ENCODE results near the gene RHCE.
"Not testable (repeated sequence)": the region's sequence is repeated elsewhere in the genome, so short reads cannot be mapped to it uniquely, and the experiment has no call there.

RHCE gene

DNA sequence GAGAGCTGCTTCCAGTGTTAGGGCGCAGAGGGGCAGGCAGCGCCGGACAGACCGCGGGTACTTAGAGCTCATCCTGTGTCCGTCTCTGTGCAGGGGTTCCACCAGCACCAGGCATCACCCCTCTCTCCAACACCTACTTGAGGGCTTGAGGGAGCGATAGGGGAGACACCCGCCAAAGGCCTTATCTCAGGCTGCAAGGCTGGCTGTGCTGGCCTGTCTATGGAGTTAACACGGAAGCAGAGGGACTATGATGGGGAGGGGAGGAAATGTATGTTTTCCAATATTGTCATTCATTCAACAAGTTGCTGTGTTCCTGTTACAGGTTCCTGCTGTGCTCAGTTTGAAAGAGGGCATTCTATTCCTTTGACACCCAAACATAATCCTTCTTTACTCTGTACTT lies at the start of gene RHCE:
Gene RHCE, minus strand, starts transcription at position 111 of the 400 bp plus-strand sequence. Its CDS starts 39 bp downstream, at position 72.
- H3K4me1 ChIP-seq (ENCODE audit: insufficient read depth, insufficient read length); H3K9ac ChIP-seq (ENCODE audit: insufficient read length, low read depth); H3K27me3 ChIP-seq (ENCODE audit: insufficient read depth, insufficient read length); H3K4me3 ChIP-seq (ENCODE audit: insufficient read length, low read depth); H3K36me3 ChIP-seq (ENCODE audit: insufficient read depth, insufficient read length, low read length); DNase-seq (ENCODE audit: low read depth, low spot score); H3K9me3 ChIP-seq (ENCODE audit: insufficient read depth, low read length): not testable (repeated sequence)

DNA sequence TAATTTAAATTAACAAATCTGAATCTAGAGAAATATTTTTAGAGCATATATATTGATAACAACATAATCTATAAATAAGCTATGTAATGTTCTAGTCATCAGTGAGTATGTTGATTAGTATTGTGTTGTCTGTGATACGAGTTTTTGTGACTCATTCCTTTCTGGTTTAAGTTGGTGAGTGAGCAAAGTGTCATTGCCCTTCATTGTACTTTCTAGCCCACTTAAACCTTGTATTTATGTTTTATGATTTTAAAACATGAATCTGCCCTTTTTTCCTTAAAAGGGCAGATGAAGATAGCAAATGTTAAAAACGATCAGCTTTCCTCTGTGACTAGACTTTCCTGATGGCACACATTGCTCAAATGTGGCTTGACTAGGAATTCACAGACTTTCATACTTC lies 48.6 kb upstream of the RHCE start:
- DNase-seq (ENCODE audit: low read depth, low spot score) = no peak
- H3K9ac ChIP-seq (ENCODE audit: insufficient read length, low read depth) = no peak overlapping the region
- no peak overlapping the region for H3K4me3 ChIP-seq (ENCODE audit: insufficient read length, low read depth)
- no peaks in the 10 kb centered on the region for H3K27me3 ChIP-seq (ENCODE audit: insufficient read depth, insufficient read length)
- no peak for TF ChIP-seq SUZ12 (IDR thresholded peaks at IDR 0.05; ENCODE audit: extremely low read depth, insufficient read depth, insufficient read length)
- no peak for TF ChIP-seq YY1 (IDR thresholded peaks at IDR 0.05; ENCODE audit: insufficient read depth, insufficient read length)
- no peak for TF ChIP-seq ZNF274 (IDR thresholded peaks at IDR 0.05; ENCODE audit: low read depth, low read length)
- no peaks in the 10 kb centered on the region for H3K4me1 ChIP-seq (ENCODE audit: insufficient read depth, insufficient read length)
- H3K36me3 ChIP-seq (ENCODE audit: insufficient read depth, insufficient read length, low read length) = peaks cover 17% of the 10 kb centered on the region
- no peaks in the 10 kb centered on the region for H3K9me3 ChIP-seq (ENCODE audit: insufficient read depth, low read length)

DNA sequence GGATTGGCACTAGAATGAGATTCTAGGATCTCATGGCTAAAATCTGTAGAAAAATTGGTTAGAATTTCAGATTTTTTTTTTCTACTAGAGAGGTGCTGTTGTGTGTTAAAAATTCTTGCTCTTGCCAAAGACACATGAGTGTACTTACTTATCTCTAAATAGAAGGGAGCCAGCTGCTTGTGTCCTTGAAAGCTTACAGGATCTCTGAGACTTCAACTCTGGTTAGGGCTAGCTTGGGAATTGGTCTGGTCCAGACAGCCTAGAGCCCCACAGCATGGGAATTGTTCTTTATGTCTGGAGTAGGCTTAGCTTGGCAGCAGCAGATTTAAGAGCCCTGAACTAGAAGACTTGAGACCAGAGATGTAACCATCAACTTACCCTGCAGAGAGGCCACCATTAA lies 47.4 kb upstream of the RHCE start:
- no peak for DNase-seq (ENCODE audit: low read depth, low spot score)
- no peaks in the 10 kb centered on the region for H3K27me3 ChIP-seq (ENCODE audit: insufficient read depth, insufficient read length)
- no peak overlapping the region for H3K4me3 ChIP-seq (ENCODE audit: insufficient read length, low read depth)

DNA sequence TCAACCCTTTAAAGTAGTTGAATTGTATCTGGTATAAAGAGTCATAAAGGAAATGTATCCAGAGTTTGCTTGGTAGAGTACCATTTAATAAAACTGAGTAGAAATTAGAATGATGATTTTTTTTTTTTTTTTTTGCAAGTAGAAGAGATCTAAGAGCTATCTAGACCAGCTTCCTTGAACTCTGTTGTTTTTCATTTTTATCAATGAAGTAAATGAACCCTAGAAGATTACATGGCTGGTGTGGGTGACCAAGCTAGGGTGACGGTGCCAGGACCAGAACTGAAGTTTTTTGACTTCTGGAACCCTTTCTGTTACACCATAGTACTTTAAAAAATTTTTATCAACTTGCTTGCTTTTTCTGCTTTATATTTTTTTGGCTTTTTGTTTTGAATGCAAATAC lies 47.0 kb upstream of the RHCE start:
- Histone ChIP-seq H3K4me1 (ENCODE audit: insufficient read depth, insufficient read length) (no peaks in the 10 kb centered on the region), H3K27me3 (ENCODE audit: insufficient read depth, insufficient read length) (no peaks in the 10 kb centered on the region), H3K4me3 (ENCODE audit: insufficient read length, low read depth) (no peak overlapping the region), H3K36me3 (ENCODE audit: insufficient read depth, insufficient read length, low read length) (peaks cover 16% of the 10 kb centered on the region), H3K9ac (ENCODE audit: insufficient read length, low read depth) (no peak overlapping the region), H3K9me3 (ENCODE audit: insufficient read depth, low read length) (no peaks in the 10 kb centered on the region)
- no peak for DNase-seq (ENCODE audit: low read depth, low spot score)
- no peak for TF ChIP-seq SUZ12 (IDR thresholded peaks at IDR 0.05; ENCODE audit: extremely low read depth, insufficient read depth, insufficient read length)
- TF ChIP-seq YY1 (IDR thresholded peaks at IDR 0.05; ENCODE audit: insufficient read depth, insufficient read length) = no peak
- no peak for TF ChIP-seq ZNF274 (IDR thresholded peaks at IDR 0.05; ENCODE audit: low read depth, low read length)

More for the DNA sequence above, 47.4 kb upstream of the RHCE start:
- Histone ChIP-seq H3K9ac (ENCODE audit: insufficient read length, low read depth) (no peak overlapping the region), H3K9me3 (ENCODE audit: insufficient read depth, low read length) (no peaks in the 10 kb centered on the region), H3K4me1 (ENCODE audit: insufficient read depth, insufficient read length) (no peaks in the 10 kb centered on the region), H3K36me3 (ENCODE audit: insufficient read depth, insufficient read length, low read length) (peaks cover 17% of the 10 kb centered on the region)
- TF ChIP-seq ZNF274 (IDR thresholded peaks at IDR 0.05; ENCODE audit: low read depth, low read length) (no peak), YY1 (IDR thresholded peaks at IDR 0.05; ENCODE audit: insufficient read depth, insufficient read length) (no peak), SUZ12 (IDR thresholded peaks at IDR 0.05; ENCODE audit: extremely low read depth, insufficient read depth, insufficient read length) (no peak)

DNA sequence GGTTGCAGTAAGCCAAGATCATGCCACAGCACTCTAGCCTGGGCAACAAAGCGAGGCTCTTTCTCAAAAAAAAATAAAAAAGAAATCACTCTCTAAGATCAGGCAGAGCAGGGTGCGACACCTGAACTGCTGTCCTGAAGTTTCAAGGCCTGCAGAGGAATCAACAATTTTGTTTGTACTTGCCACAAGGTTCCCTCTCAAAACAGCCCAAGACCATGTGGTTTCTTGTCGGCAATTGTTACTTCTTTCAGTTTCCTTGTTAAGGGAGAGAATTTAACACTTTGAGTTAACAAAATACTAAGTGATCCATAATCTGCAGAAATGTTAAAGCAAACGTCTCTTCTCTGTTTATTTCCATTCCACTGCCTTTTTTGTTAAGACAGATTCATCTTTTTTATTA lies 46.6 kb upstream of the RHCE start:
- Histone ChIP-seq H3K9me3 (ENCODE audit: insufficient read depth, low read length) (no peaks in the 10 kb centered on the region), H3K4me3 (ENCODE audit: insufficient read length, low read depth) (no peak overlapping the region), H3K4me1 (ENCODE audit: insufficient read depth, insufficient read length) (no peaks in the 10 kb centered on the region), H3K27me3 (ENCODE audit: insufficient read depth, insufficient read length) (no peaks in the 10 kb centered on the region), H3K36me3 (ENCODE audit: insufficient read depth, insufficient read length, low read length) (peaks cover 15% of the 10 kb centered on the region), H3K9ac (ENCODE audit: insufficient read length, low read depth) (no peak overlapping the region)
- no peak for TF ChIP-seq YY1 (IDR thresholded peaks at IDR 0.05; ENCODE audit: insufficient read depth, insufficient read length)
- no peak for TF ChIP-seq ZNF274 (IDR thresholded peaks at IDR 0.05; ENCODE audit: low read depth, low read length)
- no peak for TF ChIP-seq SUZ12 (IDR thresholded peaks at IDR 0.05; ENCODE audit: extremely low read depth, insufficient read depth, insufficient read length)
- DNase-seq (ENCODE audit: low read depth, low spot score) = no peak

DNA sequence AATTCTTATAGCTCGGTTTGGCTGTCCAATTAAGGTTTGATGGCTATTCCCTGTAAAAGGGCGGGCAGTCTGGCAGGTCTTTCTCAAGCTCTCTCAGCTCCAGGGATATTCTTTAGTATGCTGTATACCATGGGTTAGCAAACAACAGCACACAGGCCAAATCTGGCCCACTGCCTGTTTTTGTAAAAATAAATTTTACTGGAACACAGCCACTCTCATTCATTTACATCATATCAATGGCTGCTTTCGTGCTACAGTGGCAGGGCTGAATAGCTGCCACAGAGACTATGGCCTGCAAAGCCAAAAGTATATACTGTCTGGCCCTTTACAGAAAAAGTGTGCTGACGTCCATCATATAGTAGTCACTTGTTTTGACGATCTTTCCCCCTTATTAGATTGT lies 42.1 kb upstream of the RHCE start:
- H3K36me3 ChIP-seq (ENCODE audit: insufficient read depth, insufficient read length, low read length) = peaks cover 33% of the 10 kb centered on the region
- TF ChIP-seq SUZ12 (IDR thresholded peaks at IDR 0.05; ENCODE audit: extremely low read depth, insufficient read depth, insufficient read length) (no peak), ZNF274 (IDR thresholded peaks at IDR 0.05; ENCODE audit: low read depth, low read length) (no peak), YY1 (IDR thresholded peaks at IDR 0.05; ENCODE audit: insufficient read depth, insufficient read length) (no peak)
- H3K9me3 ChIP-seq (ENCODE audit: insufficient read depth, low read length) = no peaks in the 10 kb centered on the region
- no peaks in the 10 kb centered on the region for H3K27me3 ChIP-seq (ENCODE audit: insufficient read depth, insufficient read length)
- DNase-seq (ENCODE audit: low read depth, low spot score) = no peak
- no peak overlapping the region for H3K9ac ChIP-seq (ENCODE audit: insufficient read length, low read depth)
- no peaks in the 10 kb centered on the region for H3K4me1 ChIP-seq (ENCODE audit: insufficient read depth, insufficient read length)
- no peak overlapping the region for H3K4me3 ChIP-seq (ENCODE audit: insufficient read length, low read depth)

DNA sequence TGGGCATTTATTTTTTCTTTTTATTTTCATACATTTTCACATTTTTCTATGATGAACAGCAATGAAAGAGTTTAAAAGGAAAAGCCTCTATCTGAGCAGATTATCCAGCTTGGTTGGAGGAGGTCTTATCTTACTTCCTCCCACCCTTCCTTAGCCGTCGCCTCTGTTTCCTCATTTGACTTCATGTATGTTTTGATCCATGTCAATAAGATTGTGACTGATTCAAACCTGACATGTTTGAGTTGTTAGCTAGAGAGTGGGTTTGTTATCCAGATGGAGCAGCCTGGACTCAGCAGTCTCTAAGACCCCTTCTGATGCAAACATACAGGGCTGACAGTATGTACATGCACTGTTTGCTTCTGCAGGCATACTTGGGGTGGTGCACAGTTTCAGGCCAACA lies 41.2 kb upstream of the RHCE start:
- Histone ChIP-seq H3K4me3 (ENCODE audit: insufficient read length, low read depth) (no peak overlapping the region), H3K9me3 (ENCODE audit: insufficient read depth, low read length) (no peaks in the 10 kb centered on the region), H3K9ac (ENCODE audit: insufficient read length, low read depth) (no peak overlapping the region), H3K4me1 (ENCODE audit: insufficient read depth, insufficient read length) (no peaks in the 10 kb centered on the region), H3K36me3 (ENCODE audit: insufficient read depth, insufficient read length, low read length) (peaks cover 32% of the 10 kb centered on the region), H3K27me3 (ENCODE audit: insufficient read depth, insufficient read length) (no peaks in the 10 kb centered on the region)
- no peak for DNase-seq (ENCODE audit: low read depth, low spot score)
- no peak for TF ChIP-seq ZNF274 (IDR thresholded peaks at IDR 0.05; ENCODE audit: low read depth, low read length)
- TF ChIP-seq SUZ12 (IDR thresholded peaks at IDR 0.05; ENCODE audit: extremely low read depth, insufficient read depth, insufficient read length) = no peak
- TF ChIP-seq YY1 (IDR thresholded peaks at IDR 0.05; ENCODE audit: insufficient read depth, insufficient read length) = no peak

DNA sequence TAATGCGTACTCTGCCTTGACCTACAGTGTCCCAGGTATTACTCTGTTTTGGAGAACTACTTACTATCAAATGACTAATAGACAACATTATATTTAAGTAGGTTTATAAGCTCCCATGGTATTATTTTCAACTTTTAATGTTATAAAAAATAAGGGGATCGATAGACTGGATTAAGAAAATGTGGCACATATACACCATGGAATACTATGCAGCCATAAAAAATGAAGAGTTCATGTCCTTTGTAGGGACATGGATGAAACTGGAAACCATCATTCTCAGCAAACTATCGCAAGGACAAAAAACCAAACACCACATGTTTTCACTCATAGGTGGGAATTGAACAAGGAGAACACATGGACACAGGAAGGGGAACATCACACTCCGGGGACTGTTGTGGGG lies 40.2 kb upstream of the RHCE start:
- H3K4me1 ChIP-seq (ENCODE audit: insufficient read depth, insufficient read length); H3K9ac ChIP-seq (ENCODE audit: insufficient read length, low read depth); H3K27me3 ChIP-seq (ENCODE audit: insufficient read depth, insufficient read length); DNase-seq (ENCODE audit: low read depth, low spot score); H3K9me3 ChIP-seq (ENCODE audit: insufficient read depth, low read length); H3K4me3 ChIP-seq (ENCODE audit: insufficient read length, low read depth): not testable (repeated sequence)
- H3K36me3 ChIP-seq (ENCODE audit: insufficient read depth, insufficient read length, low read length) = peaks cover 29% of the 10 kb centered on the region
